Fibroblast of lung (primary cell): Measurements from ENCODE around the gene SNX12. TPM values are rescaled to one million over a fixed set of nuclear protein-coding genes. Genes with fewer than 3 reads are reported as not detected.

ENCODE experiments used
- DNase-seq, 2 donors: peaks; one replicate each; pipeline versions ENCODE4 v3.0.0 to v3.0.0-alpha.2; 2010; ENCODE audit warnings: low read depth in 2 of 2
- H2AFZ ChIP-seq: 2 replicates; pipeline ENCODE4 v1.5.1; 2012; ENCODE audit warnings: low read length, control low read depth, inconsistent platforms
- H3K27ac ChIP-seq: 2 replicates; pipeline ENCODE4 v1.5.1; 2011; ENCODE audit warnings: low read length, control low read depth; ENCODE audit not compliant: insufficient read depth
- H3K27me3 ChIP-seq: 2 replicates; pipeline ENCODE4 v1.5.1; 2011; ENCODE audit warnings: mild to moderate bottlenecking, low read length; ENCODE audit not compliant: control insufficient read depth, insufficient read depth
- H3K36me3 ChIP-seq: 2 replicates; pipeline ENCODE4 v1.5.1; 2011; ENCODE audit warnings: low read length; ENCODE audit not compliant: control insufficient read depth, insufficient read depth
- H3K4me1 ChIP-seq: 2 replicates; pipeline ENCODE4 v1.5.1; 2011; ENCODE audit warnings: low read length; ENCODE audit not compliant: control insufficient read depth, insufficient read depth; ENCODE audit errors: extremely low read depth
- H3K4me2 ChIP-seq: 2 replicates; pipeline ENCODE4 v1.5.1; 2011; ENCODE audit warnings: low read length, control low read depth; ENCODE audit not compliant: insufficient read depth; ENCODE audit errors: extremely low read depth
- H3K4me3 ChIP-seq, 4 experiments: fragments of 200-600 bp in 1 of 4; sonication (generic) in 1 of 4; replicated peaks in 1 of 4; 2 replicates each; pipeline ENCODE4 v1.5.1; 2011 to 2016; ENCODE audit warnings: low read length in 4 of 4, low read depth in 3 of 4, mild to moderate bottlenecking in 3 of 4, control low read depth in 2 of 4, inconsistent platforms in 1 of 4, mixed read lengths in 1 of 4; ENCODE audit not compliant: insufficient read depth in 1 of 4; ENCODE audit errors: control extremely low read depth in 1 of 4
- H3K79me2 ChIP-seq: 2 replicates; pipeline ENCODE4 v1.5.1; 2012; ENCODE audit warnings: mild to moderate bottlenecking, low read length, inconsistent platforms; ENCODE audit not compliant: control insufficient read depth, insufficient read depth
- H3K9ac ChIP-seq: 2 replicates; pipeline ENCODE4 v1.5.1; 2011; ENCODE audit warnings: mild to moderate bottlenecking, low read length, control low read depth; ENCODE audit not compliant: insufficient read depth
- H3K9me3 ChIP-seq: 2 replicates; pipeline ENCODE4 v1.5.1; 2012; ENCODE audit warnings: low read depth, low read length; ENCODE audit not compliant: control insufficient read depth, insufficient read depth
- H4K20me1 ChIP-seq: 2 replicates; pipeline ENCODE4 v1.5.1; 2011; ENCODE audit warnings: low read length; ENCODE audit not compliant: control insufficient read depth, insufficient read depth; ENCODE audit errors: extremely low read depth
- CTCF ChIP-seq, 2 donors: IDR thresholded peaks in 1 of 2; conservative IDR thresholded peaks in 1 of 2; 1 replicate in 1 of 2; 2 replicates in 1 of 2; pipeline ENCODE4 v1.5.1; 2011 to 2012; ENCODE audit warnings: low read length in 2 of 2, control low read depth in 1 of 2, inconsistent platforms in 1 of 2, low read depth in 1 of 2, mild to moderate bottlenecking in 1 of 2
- EZH2 ChIP-seq: IDR thresholded peaks from 2 replicates; pipeline ENCODE4 v1.5.1; 2012; ENCODE audit warnings: low read length, control low read depth, mild to moderate bottlenecking; ENCODE audit errors: missing control alignments
- polyA plus RNA-seq, 2 donors: library from polyadenylated mRNA; depleted of rRNA in 1 of 2; stranded (reverse) in 1 of 2; unstranded in 1 of 2; fragments of >200 nt; gene quantifications; 2 replicates each; pipeline ENCODE4 v1.2.1, GENCODE V29; 2011 to 2012; ENCODE audit warnings: missing spikeins in 1 of 2
- total RNA-seq: library from RNA; depleted of rRNA; stranded (reverse); fragments of >200 nt; gene quantifications from 2 replicates; pipeline ENCODE4 v1.2.1, GENCODE V29; 2014

SNX12 gene
- total and polyA plus RNA-seq, 2 donors (not counting 1 experiment from before 2014, with no cell fraction given): 80.8 to 84.6 TPM

- TF ChIP-seq CTCF (conservative IDR thresholded peaks at IDR 0.05 in 1 of 2, IDR thresholded peaks at IDR 0.05 in 1 of 2; ENCODE audit: low read depth in 1 of 2, low read length in 2 of 2): no peak
- no peak for TF ChIP-seq EZH2
- no peak overlapping the region for H3K27ac ChIP-seq
- DNase-seq: no peak
- no peaks in the 10 kb centered on the region for H4K20me1 ChIP-seq
- no peaks in the 10 kb centered on the region for H3K4me1 ChIP-seq
- no peaks in the 10 kb centered on the region for H3K36me3 ChIP-seq
- no peak overlapping the region for H3K4me2 ChIP-seq
- no peak overlapping the region for H3K4me3 ChIP-seq
- H2AFZ ChIP-seq: no peak overlapping the region
- H3K9ac ChIP-seq: no peak overlapping the region
- no peaks in the 10 kb centered on the region for H3K27me3 ChIP-seq
- peaks cover 19% of the 10 kb centered on the region for H3K79me2 ChIP-seq
- H3K9me3 ChIP-seq: no peaks in the 10 kb centered on the region
Measured at GRCh38 chrX:71070531-71070930, 2.4 kb upstream of the SNX12 start.

- no peaks in the 10 kb centered on the region for H3K27me3 ChIP-seq
- H3K36me3 ChIP-seq: no peaks in the 10 kb centered on the region
- peak overlapping the region; percentile 82 for H3K27ac ChIP-seq
- peak overlapping the region; percentile 65 for H2AFZ ChIP-seq
- TF ChIP-seq EZH2 (no peak), CTCF (conservative IDR thresholded peaks at IDR 0.05 in 1 of 2, IDR thresholded peaks at IDR 0.05 in 1 of 2; ENCODE audit: low read depth in 1 of 2, low read length in 2 of 2) (no peak)
- H3K4me2 ChIP-seq: peak overlapping the region; percentile 62
- H3K79me2 ChIP-seq: peaks cover 26% of the 10 kb centered on the region
- peak overlapping the region; percentile 67 for H3K9ac ChIP-seq
- no peaks in the 10 kb centered on the region for H3K4me1 ChIP-seq
- H3K4me3 ChIP-seq: peak overlapping the region; percentile 63 to 75 (median 75)
- no peaks in the 10 kb centered on the region for H3K9me3 ChIP-seq
- no peaks in the 10 kb centered on the region for H4K20me1 ChIP-seq
- no peak for DNase-seq
Measured at GRCh38 chrX:71067712-71068043, 456 bp downstream of the SNX12 start.

GRCh38 chrX:71067089-71067488, 1.0 kb downstream of the SNX12 start:
- no peak overlapping the region for H2AFZ ChIP-seq

More at GRCh38 chrX:71067089-71067488, 1.0 kb downstream of the SNX12 start:
- H3K4me3 ChIP-seq: peak overlapping the region; percentile 63 to 75 (median 75)
- H3K9ac ChIP-seq: peak overlapping the region; percentile 67
- TF ChIP-seq CTCF (conservative IDR thresholded peaks at IDR 0.05 in 1 of 2, IDR thresholded peaks at IDR 0.05 in 1 of 2; ENCODE audit: low read depth in 1 of 2, low read length in 2 of 2): no peak
- no peak for TF ChIP-seq EZH2
- no peaks in the 10 kb centered on the region for H3K4me1 ChIP-seq
- no peaks in the 10 kb centered on the region for H3K9me3 ChIP-seq
- H3K27ac ChIP-seq: peak overlapping the region; percentile 82
- no peaks in the 10 kb centered on the region for H3K27me3 ChIP-seq
- H4K20me1 ChIP-seq: no peaks in the 10 kb centered on the region
- H3K36me3 ChIP-seq: no peaks in the 10 kb centered on the region
- H3K79me2 ChIP-seq: peaks cover 26% of the 10 kb centered on the region
- DNase-seq: no peak
- peak overlapping the region; percentile 62 for H3K4me2 ChIP-seq
